Peyer's patch (tissue), 4 donors: ENCODE measurements around the gene PSMD13.

ENCODE experiments used
- CTCF ChIP-seq, 6 experiments: fragments of 450-650 bp in 4 of 6; fragments of 200-600 bp in 2 of 6; sonication (generic) in 1 of 6; IDR thresholded peaks; one replicate each; pipeline ENCODE4 v1.5.1; 2017 to 2019; ENCODE audit warnings: antibody characterized with exemption in 6 of 6, mild to moderate bottlenecking in 3 of 6, moderate library complexity in 1 of 6
- POLR2A ChIP-seq, 2 donors: fragments of 450-650 bp; IDR thresholded peaks; one replicate each; pipeline ENCODE4 v1.5.1; 2017; ENCODE audit warnings: antibody characterized with exemption in 2 of 2, mild to moderate bottlenecking in 2 of 2, moderate library complexity in 2 of 2

- TF ChIP-seq CTCF (IDR thresholded peaks at IDR 0.05) (no peak), POLR2A (IDR thresholded peaks at IDR 0.05) (no peak)
Observed at GRCh38 chr11:221539-221938, 15.2 kb upstream of the PSMD13 start.
